Measurements from ENCODE around the gene NPY.
A peak's percentile ranks its signal among the peaks of the same experiment; 100 is the strongest.
"Not testable (repeated sequence)": the region's sequence is repeated elsewhere in the genome, so short reads cannot be mapped to it uniquely, and the experiment has no call there.

NPY gene

DNA sequence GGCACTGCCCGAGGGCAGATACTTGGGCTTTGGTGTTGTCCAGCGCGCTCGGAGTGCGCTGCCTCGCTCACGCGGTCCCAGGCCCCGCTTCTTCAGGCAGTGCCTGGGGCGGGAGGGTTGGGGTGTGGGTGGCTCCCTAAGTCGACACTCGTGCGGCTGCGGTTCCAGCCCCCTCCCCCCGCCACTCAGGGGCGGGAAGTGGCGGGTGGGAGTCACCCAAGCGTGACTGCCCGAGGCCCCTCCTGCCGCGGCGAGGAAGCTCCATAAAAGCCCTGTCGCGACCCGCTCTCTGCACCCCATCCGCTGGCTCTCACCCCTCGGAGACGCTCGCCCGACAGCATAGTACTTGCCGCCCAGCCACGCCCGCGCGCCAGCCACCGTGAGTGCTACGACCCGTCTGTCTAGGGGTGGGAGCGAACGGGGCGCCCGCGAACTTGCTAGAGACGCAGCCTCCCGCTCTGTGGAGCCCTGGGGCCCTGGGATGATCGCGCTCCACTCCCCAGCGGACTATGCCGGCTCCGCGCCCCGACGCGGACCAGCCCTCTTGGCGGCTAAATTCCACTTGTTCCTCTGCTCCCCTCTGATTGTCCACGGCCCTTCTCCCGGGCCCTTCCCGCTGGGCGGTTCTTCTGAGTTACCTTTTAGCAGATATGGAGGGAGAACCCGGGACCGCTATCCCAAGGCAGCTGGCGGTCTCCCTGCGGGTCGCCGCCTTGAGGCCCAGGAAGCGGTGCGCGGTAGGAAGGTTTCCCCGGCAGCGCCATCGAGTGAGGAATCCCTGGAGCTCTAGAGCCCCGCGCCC, at the start of gene NPY:
NPY (plus strand) TSS at position 294 of the 802 bp plus-strand sequence. CDS start 1,051 bp downstream, outside the sequence.
- DNase-seq = no peak

DNA sequence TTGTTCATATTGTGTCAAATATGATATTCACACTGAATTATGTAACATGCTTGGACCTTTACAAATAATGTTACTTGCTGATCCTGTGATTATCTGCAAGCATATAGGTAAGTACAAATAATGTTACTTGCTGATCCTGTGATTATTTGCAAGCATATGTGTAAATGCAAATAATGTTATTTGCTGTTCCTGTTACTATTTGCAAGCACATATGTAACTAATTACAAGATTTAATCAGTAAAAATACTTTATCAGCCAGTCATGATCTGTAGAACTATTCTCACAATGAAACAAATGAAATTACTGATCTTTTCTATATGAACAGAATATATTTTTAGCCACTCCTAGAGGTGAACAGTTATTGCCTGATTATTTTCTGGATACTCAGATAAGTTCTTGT, 44.7 kb upstream of the NPY start:
- DNase-seq = no peak

DNA sequence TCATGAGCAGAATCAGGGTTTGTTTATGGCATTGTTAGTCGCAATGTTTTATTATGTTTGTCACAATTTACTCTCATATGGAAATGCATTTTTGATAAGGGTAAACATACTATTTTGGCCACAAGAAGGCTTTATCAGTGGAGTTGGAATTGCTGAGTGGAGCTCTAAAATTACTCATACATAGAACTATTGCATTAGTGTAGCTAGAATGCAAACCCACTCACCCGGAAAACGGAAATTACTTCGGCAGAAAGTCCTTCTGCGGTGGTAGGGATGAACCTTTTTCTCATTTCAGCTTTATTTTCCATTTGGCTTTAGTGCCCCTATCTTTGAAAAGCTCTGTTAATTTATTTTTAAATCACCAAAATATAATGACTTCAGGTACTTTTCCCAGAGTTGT, 42.8 kb upstream of the NPY start:
- no peak for DNase-seq

DNA sequence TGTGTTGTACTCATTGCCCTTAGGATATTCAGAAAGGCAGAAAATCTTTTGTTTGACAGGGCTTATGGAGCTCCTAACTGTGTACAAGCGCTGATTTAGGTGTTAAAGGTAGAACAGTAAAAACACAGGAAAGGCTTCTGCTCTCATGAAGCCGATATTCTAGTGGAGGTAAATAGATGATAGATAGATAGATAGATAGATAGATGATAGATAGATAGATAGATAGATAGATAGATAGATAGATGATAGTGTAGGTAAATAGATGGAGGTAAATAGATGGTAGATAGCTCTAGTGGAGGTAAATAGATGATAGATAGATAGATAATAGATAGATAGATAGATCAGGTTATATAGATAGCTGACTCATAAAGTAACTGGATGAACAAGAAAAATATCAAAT, 39.4 kb upstream of the NPY start:
- no peak for DNase-seq

DNA sequence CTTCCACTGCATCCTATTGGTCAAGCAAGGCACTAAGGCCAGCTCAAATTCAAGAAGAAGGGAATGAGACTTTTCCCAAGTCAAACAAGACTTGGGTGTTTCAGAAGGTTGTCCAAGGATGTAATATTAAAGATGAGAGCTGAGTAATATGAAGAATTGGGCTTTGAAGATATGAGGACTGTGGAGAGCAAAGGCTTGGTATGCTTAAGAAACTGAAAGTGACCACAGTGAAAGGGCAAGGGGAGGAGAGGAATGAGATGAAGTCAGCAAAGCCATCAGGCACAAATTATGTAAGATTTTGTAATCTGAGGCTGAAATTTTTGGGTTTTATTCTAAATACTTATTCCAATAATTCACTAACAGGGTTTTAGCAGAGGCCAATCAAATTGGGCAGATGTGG, 38.6 kb upstream of the NPY start:
- no peak for DNase-seq

DNA sequence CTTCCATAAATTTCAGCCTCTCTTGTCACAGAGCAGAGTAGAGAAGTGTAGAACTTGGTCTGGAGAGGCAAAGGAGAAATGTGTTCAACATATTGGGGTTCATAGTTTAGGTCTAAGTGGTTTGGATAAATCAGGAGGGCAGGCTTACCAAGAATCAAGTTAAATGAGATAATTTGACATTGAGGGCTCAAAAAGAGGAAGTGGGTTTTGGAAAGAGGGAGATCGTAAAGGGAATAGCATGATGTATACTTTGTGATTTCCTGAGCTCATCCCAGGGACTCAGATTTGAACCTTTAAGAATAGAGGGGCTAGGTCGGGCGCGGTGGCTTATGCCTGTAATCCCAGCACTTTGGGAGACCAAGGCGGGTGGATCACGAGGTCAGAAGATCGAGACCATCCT, 34.7 kb upstream of the NPY start:
- DNase-seq = no peak

DNA sequence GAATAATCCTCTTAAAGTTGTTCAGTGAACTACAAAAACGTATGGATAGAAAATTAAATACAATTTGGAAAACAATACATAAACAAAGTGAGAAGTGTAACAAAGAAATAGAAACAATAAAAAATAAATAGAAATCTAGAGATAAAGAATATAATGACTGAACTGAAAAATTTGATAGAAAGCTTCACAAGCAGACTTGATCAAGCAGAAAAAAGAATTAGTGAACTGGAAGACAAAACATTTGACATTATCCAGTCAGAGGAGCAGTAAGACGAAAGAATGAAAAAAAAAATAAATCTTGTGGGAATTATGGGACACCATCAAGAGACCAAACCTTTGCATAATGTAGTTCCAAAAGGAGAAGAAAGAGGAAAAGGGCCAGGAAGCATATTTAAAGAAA, 32.4 kb upstream of the NPY start:
- DNase-seq = no peak

DNA sequence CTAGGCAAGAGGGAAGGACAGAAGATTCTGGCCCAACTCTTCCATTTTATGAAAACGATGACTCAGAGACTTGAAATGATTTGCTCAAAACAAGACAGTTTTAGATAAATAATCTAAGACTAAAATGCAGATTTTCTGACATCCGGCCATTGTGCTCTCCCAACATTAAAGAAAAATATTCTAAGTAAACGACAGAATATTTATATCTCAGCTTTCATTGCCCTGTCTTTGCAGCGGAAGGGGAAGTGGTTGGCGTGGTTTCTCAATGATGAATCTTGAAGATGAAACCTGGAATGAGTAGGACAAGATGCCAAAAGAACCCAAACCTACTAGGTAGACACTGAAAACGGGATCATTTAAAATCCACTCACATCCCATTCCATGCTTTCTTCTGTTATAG, 28.9 kb upstream of the NPY start:
- DNase-seq = no peak

DNA sequence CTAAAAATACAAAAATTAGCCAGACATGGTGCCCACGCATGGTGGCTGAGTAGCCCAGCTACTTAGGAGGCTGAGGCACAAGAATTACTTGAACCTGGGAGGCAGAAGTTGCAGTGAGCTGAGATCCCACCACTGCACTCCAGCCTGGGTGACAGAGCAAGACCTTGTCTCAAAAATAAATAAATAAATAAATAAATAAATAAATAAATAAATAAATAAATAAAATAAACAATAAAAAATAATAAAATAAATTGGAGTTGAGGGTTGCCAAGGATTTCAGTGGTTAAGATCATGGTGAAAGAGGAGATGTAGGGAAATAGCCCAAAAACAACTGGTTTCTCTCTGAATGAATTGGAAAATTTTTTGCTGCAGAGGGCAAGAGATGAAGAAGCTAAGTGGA, 25.7 kb upstream of the NPY start:
- not testable (repeated sequence) for DNase-seq

DNA sequence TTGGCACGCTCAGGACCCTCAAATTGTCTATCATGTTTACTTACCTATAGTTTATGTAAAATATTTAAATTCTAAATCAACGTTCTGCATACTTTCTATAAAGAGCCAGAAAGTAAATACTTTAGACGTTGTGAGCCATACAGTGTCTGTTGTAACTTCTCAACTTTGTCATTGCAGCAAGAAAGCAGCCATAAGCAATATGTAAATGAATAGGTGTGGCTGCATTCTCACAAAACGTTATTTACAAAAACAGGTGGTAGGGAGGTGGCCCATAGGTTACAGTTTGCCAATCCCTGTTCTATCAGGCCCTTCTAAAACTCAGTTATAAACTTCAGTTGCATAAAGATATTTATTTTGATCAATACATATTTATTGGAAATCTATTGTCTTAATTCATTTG, 12.1 kb upstream of the NPY start:
- DNase-seq = no peak

DNA sequence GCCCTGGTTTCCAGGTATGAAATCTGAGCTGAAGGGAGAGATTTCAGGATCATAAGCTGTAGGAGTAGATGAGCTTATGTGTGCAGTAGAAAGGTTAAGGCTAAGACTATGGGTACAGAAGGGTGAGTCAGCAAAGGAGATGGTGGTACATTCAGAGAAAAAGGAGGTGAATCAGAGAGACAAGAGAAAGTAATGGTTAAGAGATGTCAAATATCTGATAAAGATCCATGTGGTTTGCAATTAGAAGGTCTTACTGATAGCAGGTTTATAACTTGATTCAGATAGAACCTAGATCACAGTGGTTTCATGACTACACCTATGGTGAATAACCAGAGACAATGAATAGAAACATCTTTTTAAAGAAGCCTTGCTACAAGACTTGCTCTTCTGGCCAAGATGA, 4.5 kb upstream of the NPY start:
- DNase-seq = no peak

DNA sequence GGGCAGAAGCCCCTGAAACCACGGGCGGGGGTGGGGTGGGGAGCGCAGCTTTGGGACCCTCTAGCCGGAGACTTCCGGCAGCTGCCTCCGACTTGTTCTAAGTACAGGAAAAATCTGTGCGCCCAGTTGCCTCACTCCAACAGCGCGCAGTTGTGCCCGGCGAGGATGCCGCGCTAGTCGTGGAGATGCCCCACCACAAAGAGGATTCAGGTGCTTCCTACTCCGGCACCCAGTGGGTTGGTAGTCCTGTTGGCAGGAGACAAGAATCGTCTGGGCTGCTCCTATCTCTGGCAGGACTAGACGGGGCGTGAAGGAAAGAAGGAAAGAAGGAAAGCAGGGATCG, 465 bp upstream of the NPY start:
- no peak for DNase-seq

DNA sequence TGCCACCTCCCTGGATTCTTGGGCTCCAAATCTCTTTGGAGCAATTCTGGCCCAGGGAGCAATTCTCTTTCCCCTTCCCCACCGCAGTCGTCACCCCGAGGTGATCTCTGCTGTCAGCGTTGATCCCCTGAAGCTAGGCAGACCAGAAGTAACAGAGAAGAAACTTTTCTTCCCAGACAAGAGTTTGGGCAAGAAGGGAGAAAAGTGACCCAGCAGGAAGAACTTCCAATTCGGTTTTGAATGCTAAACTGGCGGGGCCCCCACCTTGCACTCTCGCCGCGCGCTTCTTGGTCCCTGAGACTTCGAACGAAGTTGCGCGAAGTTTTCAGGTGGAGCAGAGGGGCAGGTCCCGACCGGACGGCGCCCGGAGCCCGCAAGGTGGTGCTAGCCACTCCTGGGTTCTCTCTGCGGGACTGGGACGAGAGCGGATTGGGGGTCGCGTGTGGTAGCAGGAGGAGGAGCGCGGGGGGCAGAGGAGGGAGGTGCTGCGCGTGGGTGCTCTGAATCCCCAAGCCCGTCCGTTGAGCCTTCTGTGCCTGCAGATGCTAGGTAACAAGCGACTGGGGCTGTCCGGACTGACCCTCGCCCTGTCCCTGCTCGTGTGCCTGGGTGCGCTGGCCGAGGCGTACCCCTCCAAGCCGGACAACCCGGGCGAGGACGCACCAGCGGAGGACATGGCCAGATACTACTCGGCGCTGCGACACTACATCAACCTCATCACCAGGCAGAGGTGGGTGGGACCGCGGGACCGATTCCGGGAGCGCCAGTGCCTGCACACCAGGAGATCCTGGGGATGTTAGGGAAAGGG, 913 bp downstream of the NPY start:
- DNase-seq = no peak

DNA sequence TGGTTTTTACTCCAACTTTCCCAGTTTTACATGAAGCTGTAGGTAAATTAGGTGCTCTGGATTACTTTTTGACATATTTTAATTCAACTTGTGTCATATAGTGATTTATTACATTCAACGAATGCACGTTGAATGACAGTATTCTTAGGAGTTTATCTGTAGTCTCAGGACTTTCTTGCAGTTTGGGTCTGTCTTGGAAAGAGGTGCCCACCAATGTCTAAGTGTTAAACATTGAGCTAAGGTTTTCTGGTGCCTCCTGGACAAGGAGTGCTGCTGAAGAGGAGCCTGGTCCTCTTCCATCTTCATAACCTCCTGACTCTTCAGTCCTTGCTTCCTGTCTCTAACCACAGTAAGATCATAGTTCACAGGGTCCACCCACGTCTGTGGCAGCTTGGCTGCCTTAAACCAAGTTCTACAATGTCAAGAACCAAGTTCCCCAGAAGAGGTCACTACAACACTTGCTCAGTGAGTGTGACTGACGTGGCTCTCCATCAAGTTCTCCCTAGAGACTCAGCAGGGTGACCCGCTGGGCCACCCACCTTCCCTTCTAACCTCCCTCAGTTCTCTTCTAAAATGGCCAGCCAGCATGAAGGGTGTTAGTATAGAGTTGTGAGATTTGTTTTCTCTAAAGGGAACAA, 6.1 kb downstream of the NPY start:
- DNase-seq = peak in 1 of 2 experiments; percentile 30

DNA sequence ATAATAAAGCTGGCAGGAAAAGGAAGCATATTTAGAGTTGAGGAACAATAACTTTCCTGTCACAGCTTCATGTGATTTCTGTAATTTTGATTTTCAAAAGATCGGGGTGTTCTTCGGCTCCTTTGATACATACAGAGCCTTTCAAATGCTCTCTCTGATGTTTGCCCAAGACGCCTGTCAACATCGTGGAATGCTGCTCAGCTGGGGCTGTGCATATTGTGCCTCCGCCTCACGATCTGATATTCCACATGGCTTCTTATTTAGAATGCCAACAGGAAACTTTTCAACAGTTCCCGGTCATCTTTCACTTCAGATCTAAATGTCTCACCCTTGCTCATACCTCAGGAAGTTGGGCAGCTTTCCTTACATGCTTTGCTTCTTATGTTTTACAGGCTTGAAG, 7.3 kb downstream of the NPY start:
- DNase-seq = no peak

DNA sequence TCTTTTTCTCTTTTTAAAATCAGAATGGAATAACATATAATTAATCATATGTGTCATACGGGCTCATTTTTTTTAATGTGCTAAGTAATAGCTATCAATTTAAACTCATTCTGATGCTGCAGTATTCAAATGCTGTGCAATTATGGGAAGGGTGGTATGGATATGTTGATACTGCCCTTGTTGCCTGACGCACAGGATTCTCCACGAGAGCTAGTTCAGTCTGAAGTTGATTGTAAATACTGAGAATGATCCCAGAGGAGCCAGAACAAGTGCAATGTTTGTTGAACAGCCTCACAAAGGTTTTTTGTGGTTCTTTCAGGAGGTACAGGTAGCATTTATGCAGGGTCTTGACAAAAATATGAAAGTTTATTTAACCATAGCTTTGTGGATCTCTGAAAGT, 13.4 kb downstream of the NPY start:
- DNase-seq = no peak

DNA sequence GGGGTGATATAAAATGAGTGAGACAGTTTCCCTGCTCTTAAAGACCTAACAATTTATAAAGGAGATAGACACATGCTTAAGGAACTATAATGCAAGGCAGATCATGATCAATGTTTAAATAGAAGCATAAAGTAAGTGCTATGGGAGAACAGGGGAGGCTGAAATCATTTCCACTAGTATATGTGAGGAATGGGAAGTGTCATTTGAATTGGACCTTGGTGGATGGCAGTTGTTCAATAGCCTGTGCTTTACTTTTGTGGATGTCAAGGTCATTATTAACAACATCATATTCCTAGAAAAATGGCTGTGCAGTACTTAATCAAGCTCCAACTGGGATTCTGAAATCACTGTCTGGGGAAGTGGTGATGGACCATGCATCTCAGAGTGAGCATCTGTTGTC, 14.7 kb downstream of the NPY start:
- DNase-seq = no peak

DNA sequence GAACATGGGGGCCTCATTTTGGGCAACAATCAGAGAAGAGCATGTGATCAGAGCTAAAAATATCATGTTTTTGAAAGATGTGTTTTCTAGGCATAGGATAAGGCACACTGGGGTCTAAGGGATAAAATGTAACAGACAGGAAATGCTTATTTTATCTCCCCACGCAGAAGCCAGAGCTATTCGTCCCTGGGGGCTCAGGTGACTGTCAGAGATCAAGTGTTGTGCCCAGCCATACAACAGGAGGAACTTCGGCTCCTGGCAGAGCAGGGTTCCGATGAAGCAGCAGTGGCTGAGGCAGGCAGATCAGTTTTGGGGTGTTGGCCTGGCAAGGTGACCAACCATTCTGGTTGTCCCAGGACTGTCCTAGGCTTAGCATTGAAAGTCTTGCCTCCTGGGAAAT, 15.2 kb downstream of the NPY start:
- DNase-seq = no peak

DNA sequence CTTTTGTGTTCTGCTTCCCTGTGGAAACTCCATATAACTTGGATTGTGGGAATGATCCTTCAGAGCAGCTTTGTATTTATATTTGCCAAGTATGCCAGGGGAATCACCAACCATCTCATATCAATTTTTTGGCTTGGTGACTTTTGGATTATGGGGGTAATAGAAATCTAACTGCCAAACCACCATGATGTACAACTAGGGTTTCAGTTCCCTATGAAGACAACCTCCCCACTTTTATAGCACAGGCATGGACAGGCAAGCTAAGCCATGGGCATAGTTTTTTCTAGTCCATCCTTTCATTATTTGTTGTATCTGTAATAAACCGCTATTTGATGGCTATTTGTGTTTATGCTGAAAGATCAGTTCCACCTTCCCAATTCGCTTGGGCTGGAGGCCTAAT, 17.7 kb downstream of the NPY start:
- no peak for DNase-seq

DNA sequence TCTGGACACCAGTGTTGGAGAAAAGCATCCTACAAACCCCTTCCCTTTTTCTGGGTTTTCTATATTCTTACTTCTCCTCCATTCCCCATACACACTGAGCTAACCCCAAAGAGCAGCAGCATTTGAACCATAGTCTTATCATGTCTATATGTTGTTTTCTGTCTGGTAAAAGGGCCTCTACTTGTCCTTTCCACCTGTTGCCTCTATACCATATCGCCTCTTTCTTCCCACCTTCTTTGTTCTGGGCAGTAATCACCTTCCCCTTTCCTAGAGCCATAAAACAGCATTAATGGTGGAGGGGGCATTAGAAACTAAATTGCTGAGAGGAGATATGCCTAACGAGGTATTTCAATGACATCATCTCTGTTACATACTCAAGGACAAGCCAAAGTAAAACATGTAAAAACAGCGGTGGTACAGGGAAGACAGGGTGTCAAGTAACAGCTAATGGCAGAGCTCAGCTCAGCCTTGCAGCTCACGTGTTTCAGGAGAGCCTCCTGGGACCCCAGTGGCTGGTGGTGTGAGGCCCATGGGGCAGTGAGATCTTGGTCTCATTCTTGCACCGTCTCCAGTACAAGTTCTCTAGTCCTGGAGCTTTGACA, 20.6 kb downstream of the NPY start:
- DNase-seq = no peak

DNA sequence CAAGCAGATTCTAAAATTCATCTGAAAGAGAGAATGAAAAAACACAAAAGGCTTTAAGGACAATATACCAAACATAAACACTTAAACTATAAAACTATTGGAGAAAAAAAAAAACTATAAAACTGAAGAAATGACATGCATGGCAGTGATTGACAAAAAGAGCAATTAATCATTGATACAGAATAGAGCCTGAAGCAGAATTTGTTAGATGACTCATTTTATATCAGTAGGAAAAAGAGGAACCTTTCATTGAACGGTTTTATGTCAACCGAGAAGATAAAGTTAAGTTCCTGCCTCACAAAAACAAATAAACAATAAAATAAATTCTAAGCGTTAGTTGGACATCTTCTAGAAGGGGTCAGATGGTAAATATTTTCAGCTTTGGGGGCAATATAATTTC, 23.3 kb downstream of the NPY start:
- DNase-seq = no peak

DNA sequence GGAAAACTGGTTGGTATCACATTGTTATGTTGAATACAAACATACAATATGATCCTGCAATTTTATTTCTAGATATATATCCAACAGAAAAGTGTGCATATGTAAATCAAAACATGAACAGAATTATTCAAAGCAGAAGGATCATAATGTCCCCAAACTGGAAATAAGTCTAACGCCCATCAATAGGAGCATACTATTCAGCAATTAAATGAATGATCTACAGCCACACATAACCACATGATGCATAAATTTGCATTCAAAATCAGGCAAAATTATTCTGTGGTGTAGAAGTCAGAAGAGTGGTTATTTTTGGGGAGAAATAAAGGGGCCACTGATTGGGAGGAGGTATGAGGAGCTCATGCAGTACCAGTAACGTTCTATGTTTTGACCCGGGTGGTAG, 28.6 kb downstream of the NPY start:
- DNase-seq = no peak

DNA sequence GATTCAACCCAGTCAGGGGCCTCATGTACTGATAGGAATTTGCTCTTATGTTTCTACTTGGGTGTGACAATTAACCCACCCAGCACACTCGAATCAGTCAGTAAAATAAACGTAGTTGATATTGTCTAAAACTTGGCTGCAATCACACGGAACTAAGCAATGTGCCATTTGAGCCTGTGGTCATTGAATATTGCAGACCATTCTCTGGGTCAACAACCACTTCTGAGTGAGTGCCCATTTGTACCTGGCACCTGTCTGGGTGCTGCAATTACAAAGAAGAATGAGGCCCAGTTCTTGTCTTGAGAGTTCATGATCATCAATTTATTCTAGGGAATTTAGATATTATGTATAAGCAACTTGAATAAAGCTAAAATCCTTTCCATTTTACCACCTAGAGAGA, 29.8 kb downstream of the NPY start:
- no peak for DNase-seq

DNA sequence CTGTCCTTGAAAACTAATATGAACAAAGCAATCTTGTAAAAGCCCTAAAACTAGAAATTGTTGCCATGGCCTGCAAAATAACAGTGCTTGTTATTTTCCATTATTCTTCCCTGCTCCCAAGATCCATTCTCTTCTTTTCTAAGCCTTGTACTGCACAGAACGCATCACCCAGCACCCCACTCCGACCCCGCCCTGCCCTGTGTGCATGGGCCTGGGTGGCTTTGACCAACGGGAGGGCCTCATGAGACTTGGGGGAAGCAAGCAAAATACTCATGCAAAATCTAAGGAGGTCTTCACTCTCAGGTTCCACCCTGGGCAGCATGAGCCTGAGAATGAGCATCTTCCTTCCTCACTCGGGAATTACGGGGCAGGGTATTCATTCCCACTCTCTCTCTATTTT, 32.4 kb downstream of the NPY start:
- no peak for DNase-seq

Measured in activated CD4-positive, alpha-beta T cell treated with anti-CD3 and anti-CD28 coated beads, Interleukin-2, amount 50 U/mL, for 4 hours (primary cell).